HepG2 (cell line): ENCODE measurements around the gene CHADL. TPM values are rescaled to one million over a fixed set of nuclear protein-coding genes. Genes with fewer than 3 reads are reported as not detected.

Experiments
- ATRX ChIP-seq: sonication (generic); formaldehyde crosslinking; IDR thresholded peaks from 2 replicates; pipeline ENCODE4 v1.4.0; 2020; ENCODE audit warnings: missing genetic modification reagents, borderline replicate concordance
- CHD2 ChIP-seq: IDR thresholded peaks from 2 replicates; pipeline ENCODE4 v1.6.1; 2011; ENCODE audit warnings: low read depth, low read length, improper control_type of control experiment
- GLI4 ChIP-seq: sonication (generic); formaldehyde crosslinking; IDR thresholded peaks from 2 replicates; pipeline ENCODE4 v1.5.1; 2020; ENCODE audit warnings: missing genetic modification reagents, mild to moderate bottlenecking, moderate library complexity, borderline replicate concordance
- HCFC1 ChIP-seq: fragments of 150-350 bp; IDR thresholded peaks from 2 replicates; pipeline ENCODE4 v1.6.1; 2014; ENCODE audit warnings: low read depth, low read length
- MYC ChIP-seq: sonication (generic); formaldehyde crosslinking; IDR thresholded peaks from 2 replicates; pipeline ENCODE4 v1.9.0; 2021; ENCODE audit warnings: missing genetic modification reagents, borderline replicate concordance
- RAD51 ChIP-seq: fragments of 450-650 bp; IDR thresholded peaks from 2 replicates; pipeline ENCODE4 v1.6.1; 2016; ENCODE audit warnings: borderline replicate concordance
- SIN3A ChIP-seq: IDR thresholded peaks from 2 replicates; pipeline ENCODE4 v1.6.1; 2011; ENCODE audit warnings: low read depth, mild to moderate bottlenecking, control low read depth, low read length, borderline replicate concordance
- ZNF205 ChIP-seq: IDR thresholded peaks from 2 replicates; pipeline ENCODE4 v1.6.1; 2018; ENCODE audit warnings: missing biosample characterization, missing genetic modification reagents
- ZNF543 ChIP-seq: sonication (generic); formaldehyde crosslinking; IDR thresholded peaks from 2 replicates; pipeline ENCODE4 v1.4.0; 2020; ENCODE audit warnings: mild to moderate bottlenecking, missing genetic modification reagents
- ZNF549 ChIP-seq: sonication (generic); formaldehyde crosslinking; IDR thresholded peaks from 2 replicates; pipeline ENCODE4 v1.5.0; 2020; ENCODE audit warnings: missing genetic modification reagents
- ZNF569 ChIP-seq: sonication (generic); formaldehyde crosslinking; IDR thresholded peaks from 2 replicates; pipeline ENCODE4 v1.5.0; 2020; ENCODE audit warnings: mild to moderate bottlenecking, missing genetic modification reagents, moderate library complexity, borderline replicate concordance
- ZNF607 ChIP-seq: sonication (generic); formaldehyde crosslinking; IDR thresholded peaks from 2 replicates; pipeline ENCODE4 v1.5.1; 2020; ENCODE audit warnings: missing genetic modification reagents, mild to moderate bottlenecking, borderline replicate concordance
- ZNF792 ChIP-seq: IDR thresholded peaks from 2 replicates; pipeline ENCODE4 v1.6.1; 2016
- polyA plus RNA-seq, 8 experiments: library from polyadenylated mRNA; depleted of rRNA in 3 of 8; stranded (reverse) in 7 of 8; unstranded in 1 of 8; fragments of >200 nt; fragmentation: Illumina TruSeq in 4 of 8; extraction: Trizol in 4 of 8; gene quantifications; 2 replicates each; pipeline versions ENCODE4 v1.2.1 to v1.2.3, GENCODE V29; 2011 to 2016; ENCODE audit warnings: low read depth in 4 of 8, missing spikeins in 1 of 8, mixed read lengths in 1 of 8; ENCODE audit not compliant: insufficient read depth in 1 of 8
- total RNA-seq, 5 experiments: library from RNA; depleted of rRNA; stranded (reverse); fragments of >200 nt; fragmentation: Illumina TruSeq; extraction: Trizol; gene quantifications; 2 replicates each; pipeline ENCODE4 v1.2.3, GENCODE V29; 2016; ENCODE audit warnings: low read depth in 1 of 5
- TF ChIP-seq, protein P1 (sequence below): sonication (generic); formaldehyde crosslinking; IDR thresholded peaks from 2 replicates; pipeline ENCODE4 v1.8.0; 2022; ENCODE audit warnings: mild to moderate bottlenecking, missing genetic modification reagents, moderate library complexity
- TF ChIP-seq, protein P2 (sequence below): sonication (generic); formaldehyde crosslinking; IDR thresholded peaks from 2 replicates; pipeline ENCODE4 v1.4.0; 2020; ENCODE audit warnings: missing genetic modification reagents; ENCODE audit errors: not compliant biosample characterization
- TF ChIP-seq, protein P3 (sequence below): sonication (generic); formaldehyde crosslinking; IDR thresholded peaks from 2 replicates; pipeline ENCODE4 v1.4.0; 2020; ENCODE audit warnings: missing genetic modification reagents
- TF ChIP-seq, protein P4 (sequence below): sonication (generic); formaldehyde crosslinking; conservative IDR thresholded peaks from 2 replicates; pipeline ENCODE4 v1.4.0; 2020; ENCODE audit warnings: missing genetic modification reagents
- TF ChIP-seq, protein P5 (sequence below): sonication (generic); formaldehyde crosslinking; IDR thresholded peaks from 2 replicates; pipeline ENCODE4 v1.4.0; 2020; ENCODE audit warnings: missing genetic modification reagents

Gene CHADL
- total and polyA plus RNA-seq, 2 of the 13 experiments (the other 11 are each of a cell fraction or from before 2014, with no cell fraction given): 2.8 to 8.1 TPM

DNA sequence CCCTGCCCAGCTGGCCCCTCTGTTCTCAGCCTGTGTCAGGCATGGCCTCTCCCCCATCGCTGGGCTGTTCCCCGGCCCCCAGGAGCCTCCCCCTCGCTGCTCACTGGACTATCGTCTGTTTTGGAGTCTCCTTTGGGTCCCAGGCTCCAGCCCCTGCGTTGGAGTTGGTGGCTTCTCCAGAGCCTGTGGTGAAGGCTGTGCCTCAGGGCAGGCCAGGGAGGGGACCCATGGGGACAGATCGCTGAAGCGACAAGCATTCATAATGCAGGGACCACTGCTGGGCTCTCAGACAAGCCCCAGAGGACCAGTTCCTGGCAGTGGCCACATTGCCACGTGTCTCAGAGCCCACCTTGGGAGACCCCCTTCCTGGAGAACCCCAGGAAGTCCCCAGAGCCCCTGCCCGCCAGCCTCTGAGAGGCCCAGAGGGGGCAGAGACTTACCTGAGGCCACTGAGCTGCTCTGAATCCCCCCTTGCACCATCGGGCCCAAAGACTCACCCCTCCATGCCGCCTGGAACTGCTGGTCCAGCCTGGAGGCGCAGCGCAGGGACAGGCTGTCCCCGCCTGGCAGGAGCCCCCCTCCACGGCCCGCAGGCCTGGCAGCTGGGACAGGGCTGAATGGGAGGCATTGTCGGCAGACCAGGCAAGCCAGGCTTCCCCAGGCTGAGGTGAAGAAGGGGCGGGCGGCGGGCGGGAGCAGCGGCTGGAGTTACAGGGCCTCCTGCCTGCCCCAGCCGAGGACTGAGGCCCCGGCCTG, at the start of gene CHADL (continued):
- TF ChIP-seq, protein P1, sequence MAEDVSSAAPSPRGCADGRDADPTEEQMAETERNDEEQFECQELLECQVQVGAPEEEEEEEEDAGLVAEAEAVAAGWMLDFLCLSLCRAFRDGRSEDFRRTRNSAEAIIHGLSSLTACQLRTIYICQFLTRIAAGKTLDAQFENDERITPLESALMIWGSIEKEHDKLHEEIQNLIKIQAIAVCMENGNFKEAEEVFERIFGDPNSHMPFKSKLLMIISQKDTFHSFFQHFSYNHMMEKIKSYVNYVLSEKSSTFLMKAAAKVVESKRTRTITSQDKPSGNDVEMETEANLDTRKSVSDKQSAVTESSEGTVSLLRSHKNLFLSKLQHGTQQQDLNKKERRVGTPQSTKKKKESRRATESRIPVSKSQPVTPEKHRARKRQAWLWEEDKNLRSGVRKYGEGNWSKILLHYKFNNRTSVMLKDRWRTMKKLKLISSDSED: no peak
- TF ChIP-seq ATRX (no peak), ZNF205 (no peak), ZNF607 (CRISPR knock-in tag) (0 out of 2 replicates have a peak, but pooled peaks have one; percentile 47), HCFC1 (no peak), MYC (CRISPR knock-in tag) (peak; percentile 36; the same call in 1 of the 2 replicates), GLI4 (CRISPR knock-in tag) (no peak), RAD51 (no peak), ZNF543 (0 out of 2 replicates have a peak, but pooled peaks have one; percentile 47), SIN3A (no peak), ZNF792 (CRISPR knock-in tag) (no peak), ZNF549 (CRISPR knock-in tag) (no peak), ZNF569 (CRISPR knock-in tag) (no peak), CHD2 (no peak)
- TF ChIP-seq, protein P2, sequence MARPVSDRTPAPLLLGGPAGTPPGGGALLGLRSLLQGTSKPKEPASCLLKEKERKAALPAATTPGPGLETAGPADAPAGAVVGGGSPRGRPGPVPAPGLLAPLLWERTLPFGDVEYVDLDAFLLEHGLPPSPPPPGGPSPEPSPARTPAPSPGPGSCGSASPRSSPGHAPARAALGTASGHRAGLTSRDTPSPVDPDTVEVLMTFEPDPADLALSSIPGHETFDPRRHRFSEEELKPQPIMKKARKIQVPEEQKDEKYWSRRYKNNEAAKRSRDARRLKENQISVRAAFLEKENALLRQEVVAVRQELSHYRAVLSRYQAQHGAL (CRISPR knock-in tag): no peak
- TF ChIP-seq, protein P3, sequence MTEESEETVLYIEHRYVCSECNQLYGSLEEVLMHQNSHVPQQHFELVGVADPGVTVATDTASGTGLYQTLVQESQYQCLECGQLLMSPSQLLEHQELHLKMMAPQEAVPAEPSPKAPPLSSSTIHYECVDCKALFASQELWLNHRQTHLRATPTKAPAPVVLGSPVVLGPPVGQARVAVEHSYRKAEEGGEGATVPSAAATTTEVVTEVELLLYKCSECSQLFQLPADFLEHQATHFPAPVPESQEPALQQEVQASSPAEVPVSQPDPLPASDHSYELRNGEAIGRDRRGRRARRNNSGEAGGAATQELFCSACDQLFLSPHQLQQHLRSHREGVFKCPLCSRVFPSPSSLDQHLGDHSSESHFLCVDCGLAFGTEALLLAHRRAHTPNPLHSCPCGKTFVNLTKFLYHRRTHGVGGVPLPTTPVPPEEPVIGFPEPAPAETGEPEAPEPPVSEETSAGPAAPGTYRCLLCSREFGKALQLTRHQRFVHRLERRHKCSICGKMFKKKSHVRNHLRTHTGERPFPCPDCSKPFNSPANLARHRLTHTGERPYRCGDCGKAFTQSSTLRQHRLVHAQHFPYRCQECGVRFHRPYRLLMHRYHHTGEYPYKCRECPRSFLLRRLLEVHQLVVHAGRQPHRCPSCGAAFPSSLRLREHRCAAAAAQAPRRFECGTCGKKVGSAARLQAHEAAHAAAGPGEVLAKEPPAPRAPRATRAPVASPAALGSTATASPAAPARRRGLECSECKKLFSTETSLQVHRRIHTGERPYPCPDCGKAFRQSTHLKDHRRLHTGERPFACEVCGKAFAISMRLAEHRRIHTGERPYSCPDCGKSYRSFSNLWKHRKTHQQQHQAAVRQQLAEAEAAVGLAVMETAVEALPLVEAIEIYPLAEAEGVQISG (CRISPR knock-in tag): 0 out of 2 replicates have a peak, but pooled peaks have one; percentile 3
- TF ChIP-seq, protein P4, sequence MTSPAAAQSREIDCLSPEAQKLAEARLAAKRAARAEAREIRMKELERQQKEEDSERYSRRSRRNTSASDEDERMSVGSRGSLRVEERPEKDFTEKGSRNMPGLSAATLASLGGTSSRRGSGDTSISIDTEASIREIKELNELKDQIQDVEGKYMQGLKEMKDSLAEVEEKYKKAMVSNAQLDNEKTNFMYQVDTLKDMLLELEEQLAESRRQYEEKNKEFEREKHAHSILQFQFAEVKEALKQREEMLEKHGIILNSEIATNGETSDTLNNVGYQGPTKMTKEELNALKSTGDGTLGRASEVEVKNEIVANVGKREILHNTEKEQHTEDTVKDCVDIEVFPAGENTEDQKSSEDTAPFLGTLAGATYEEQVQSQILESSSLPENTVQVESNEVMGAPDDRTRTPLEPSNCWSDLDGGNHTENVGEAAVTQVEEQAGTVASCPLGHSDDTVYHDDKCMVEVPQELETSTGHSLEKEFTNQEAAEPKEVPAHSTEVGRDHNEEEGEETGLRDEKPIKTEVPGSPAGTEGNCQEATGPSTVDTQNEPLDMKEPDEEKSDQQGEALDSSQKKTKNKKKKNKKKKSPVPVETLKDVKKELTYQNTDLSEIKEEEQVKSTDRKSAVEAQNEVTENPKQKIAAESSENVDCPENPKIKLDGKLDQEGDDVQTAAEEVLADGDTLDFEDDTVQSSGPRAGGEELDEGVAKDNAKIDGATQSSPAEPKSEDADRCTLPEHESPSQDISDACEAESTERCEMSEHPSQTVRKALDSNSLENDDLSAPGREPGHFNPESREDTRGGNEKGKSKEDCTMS (CRISPR knock-in tag): no peak
- TF ChIP-seq, protein P5, sequence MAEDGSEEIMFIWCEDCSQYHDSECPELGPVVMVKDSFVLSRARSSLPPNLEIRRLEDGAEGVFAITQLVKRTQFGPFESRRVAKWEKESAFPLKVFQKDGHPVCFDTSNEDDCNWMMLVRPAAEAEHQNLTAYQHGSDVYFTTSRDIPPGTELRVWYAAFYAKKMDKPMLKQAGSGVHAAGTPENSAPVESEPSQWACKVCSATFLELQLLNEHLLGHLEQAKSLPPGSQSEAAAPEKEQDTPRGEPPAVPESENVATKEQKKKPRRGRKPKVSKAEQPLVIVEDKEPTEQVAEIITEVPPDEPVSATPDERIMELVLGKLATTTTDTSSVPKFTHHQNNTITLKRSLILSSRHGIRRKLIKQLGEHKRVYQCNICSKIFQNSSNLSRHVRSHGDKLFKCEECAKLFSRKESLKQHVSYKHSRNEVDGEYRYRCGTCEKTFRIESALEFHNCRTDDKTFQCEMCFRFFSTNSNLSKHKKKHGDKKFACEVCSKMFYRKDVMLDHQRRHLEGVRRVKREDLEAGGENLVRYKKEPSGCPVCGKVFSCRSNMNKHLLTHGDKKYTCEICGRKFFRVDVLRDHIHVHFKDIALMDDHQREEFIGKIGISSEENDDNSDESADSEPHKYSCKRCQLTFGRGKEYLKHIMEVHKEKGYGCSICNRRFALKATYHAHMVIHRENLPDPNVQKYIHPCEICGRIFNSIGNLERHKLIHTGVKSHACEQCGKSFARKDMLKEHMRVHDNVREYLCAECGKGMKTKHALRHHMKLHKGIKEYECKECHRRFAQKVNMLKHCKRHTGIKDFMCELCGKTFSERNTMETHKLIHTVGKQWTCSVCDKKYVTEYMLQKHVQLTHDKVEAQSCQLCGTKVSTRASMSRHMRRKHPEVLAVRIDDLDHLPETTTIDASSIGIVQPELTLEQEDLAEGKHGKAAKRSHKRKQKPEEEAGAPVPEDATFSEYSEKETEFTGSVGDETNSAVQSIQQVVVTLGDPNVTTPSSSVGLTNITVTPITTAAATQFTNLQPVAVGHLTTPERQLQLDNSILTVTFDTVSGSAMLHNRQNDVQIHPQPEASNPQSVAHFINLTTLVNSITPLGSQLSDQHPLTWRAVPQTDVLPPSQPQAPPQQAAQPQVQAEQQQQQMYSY: no peak
